Sigmoid colon (tissue), 4 donors: ENCODE results near the gene HOXC5.

ENCODE experiments used
- EP300 ChIP-seq, 4 donors: sonication (generic); formaldehyde crosslinking; IDR thresholded peaks; one replicate each; pipeline ENCODE4 v1.6.1; 2017; ENCODE audit warnings: antibody characterized with exemption in 4 of 4
- POLR2A ChIP-seq, 2 donors: fragments of 450-650 bp; IDR thresholded peaks; one replicate each; pipeline ENCODE4 v1.6.1; 2016; ENCODE audit warnings: antibody characterized with exemption in 2 of 2, mild to moderate bottlenecking in 2 of 2, moderate library complexity in 2 of 2
- POLR2AphosphoS5 ChIP-seq, 4 donors: sonication (generic); formaldehyde crosslinking; IDR thresholded peaks; one replicate each; pipeline ENCODE4 v1.6.1; 2017; ENCODE audit warnings: antibody characterized with exemption in 4 of 4
- TF ChIP-seq, protein P1 (sequence below), 4 experiments: fragments of 450-650 bp in 3 of 4; fragments of 200-600 bp in 1 of 4; IDR thresholded peaks; one replicate each; pipeline ENCODE4 v1.5.1; 2016 to 2019; ENCODE audit warnings: antibody characterized with exemption in 4 of 4, mild to moderate bottlenecking in 3 of 4, moderate library complexity in 2 of 4

DNA sequence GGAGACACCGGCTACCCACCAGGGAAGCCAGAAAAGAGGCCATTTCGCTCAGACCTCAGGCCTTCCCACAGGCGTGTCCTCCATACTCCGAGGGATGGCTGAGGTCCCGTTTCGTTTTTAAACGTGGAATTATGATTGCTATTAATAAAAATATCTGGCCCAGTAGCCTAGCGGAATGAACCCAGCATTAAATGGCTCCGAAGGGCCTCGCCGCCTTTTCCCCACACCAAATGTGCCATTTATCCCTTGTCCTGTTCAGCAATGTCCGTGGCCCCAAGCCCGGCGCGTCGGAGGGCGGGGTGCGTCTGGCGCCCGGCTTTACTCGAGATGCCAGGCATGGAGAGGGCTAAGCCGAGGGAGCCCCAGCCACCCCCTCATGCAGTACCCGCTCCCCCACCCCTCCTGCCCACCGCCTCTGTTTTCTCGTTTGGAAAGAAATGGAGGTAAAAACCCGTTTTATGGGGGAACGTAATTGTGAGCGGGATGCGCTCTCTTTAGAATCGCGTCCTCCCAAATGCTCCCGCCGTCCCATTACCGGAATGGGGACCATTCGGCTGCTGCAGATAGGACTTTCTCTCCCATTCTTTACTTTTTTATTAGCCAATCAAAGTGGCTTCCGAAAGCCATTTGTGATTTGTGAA lies 18.4 kb upstream of the HOXC5 start:
- TF ChIP-seq, protein P1, sequence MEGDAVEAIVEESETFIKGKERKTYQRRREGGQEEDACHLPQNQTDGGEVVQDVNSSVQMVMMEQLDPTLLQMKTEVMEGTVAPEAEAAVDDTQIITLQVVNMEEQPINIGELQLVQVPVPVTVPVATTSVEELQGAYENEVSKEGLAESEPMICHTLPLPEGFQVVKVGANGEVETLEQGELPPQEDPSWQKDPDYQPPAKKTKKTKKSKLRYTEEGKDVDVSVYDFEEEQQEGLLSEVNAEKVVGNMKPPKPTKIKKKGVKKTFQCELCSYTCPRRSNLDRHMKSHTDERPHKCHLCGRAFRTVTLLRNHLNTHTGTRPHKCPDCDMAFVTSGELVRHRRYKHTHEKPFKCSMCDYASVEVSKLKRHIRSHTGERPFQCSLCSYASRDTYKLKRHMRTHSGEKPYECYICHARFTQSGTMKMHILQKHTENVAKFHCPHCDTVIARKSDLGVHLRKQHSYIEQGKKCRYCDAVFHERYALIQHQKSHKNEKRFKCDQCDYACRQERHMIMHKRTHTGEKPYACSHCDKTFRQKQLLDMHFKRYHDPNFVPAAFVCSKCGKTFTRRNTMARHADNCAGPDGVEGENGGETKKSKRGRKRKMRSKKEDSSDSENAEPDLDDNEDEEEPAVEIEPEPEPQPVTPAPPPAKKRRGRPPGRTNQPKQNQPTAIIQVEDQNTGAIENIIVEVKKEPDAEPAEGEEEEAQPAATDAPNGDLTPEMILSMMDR (IDR thresholded peaks at IDR 0.05): no peak
- TF ChIP-seq EP300 (IDR thresholded peaks at IDR 0.05) (no peak), POLR2AphosphoS5 (IDR thresholded peaks at IDR 0.05) (peak in 1 of 4 donors; percentile 5), POLR2A (IDR thresholded peaks at IDR 0.05) (no peak)
